Tibial nerve (tissue), 4 donors: ENCODE results near the gene ZNF229. TPM values are rescaled to one million over a fixed set of nuclear protein-coding genes. Genes with fewer than 3 reads are reported as not detected.
"Not testable (repeated sequence)": the region's sequence is repeated elsewhere in the genome, so short reads cannot be mapped to it uniquely, and the experiment has no call there.

Source experiments
- DNase-seq, 2 donors: peaks; one replicate each; pipeline ENCODE4 v3.0.0-alpha.2; 2019; ENCODE audit warnings: low spot score in 2 of 2
- H3K27ac ChIP-seq, 4 donors: fragments of 200-600 bp; sonication (generic) in 3 of 4; one replicate each; pipeline ENCODE4 v1.5.1; 2017 to 2019; ENCODE audit warnings: mild to moderate bottlenecking in 1 of 4
- H3K27me3 ChIP-seq, 2 donors: fragments of 200-600 bp; sonication (generic) in 1 of 2; one replicate each; pipeline versions ENCODE4 v1.5.1 to v1.6.0; 2017 to 2019
- H3K36me3 ChIP-seq, 3 donors: fragments of 200-600 bp; sonication (generic); one replicate each; pipeline ENCODE4 v1.5.1; 2018 to 2019
- H3K4me1 ChIP-seq, 4 donors: fragments of 200-600 bp; sonication (generic) in 3 of 4; one replicate each; pipeline ENCODE4 v1.5.1; 2017 to 2019
- H3K4me3 ChIP-seq, 4 donors: fragments of 200-600 bp; sonication (generic) in 3 of 4; one replicate each; pipeline ENCODE4 v1.5.1; 2017 to 2019; ENCODE audit warnings: mild to moderate bottlenecking in 1 of 4, moderate library complexity in 1 of 4
- H3K9me3 ChIP-seq, 4 donors: fragments of 200-600 bp; sonication (generic) in 3 of 4; one replicate each; pipeline ENCODE4 v1.5.1; 2017 to 2019
- CTCF ChIP-seq, 5 experiments: fragments of 200-600 bp in 3 of 5; fragments of 450-650 bp in 2 of 5; sonication (generic) in 3 of 5; IDR thresholded peaks; one replicate each; pipeline ENCODE4 v1.5.1; 2016 to 2019; ENCODE audit warnings: antibody characterized with exemption in 5 of 5, mild to moderate bottlenecking in 3 of 5, moderate library complexity in 2 of 5
- EP300 ChIP-seq, 2 donors: sonication (generic); formaldehyde crosslinking; IDR thresholded peaks; one replicate each; pipeline ENCODE4 v1.6.1; 2017; ENCODE audit warnings: antibody characterized with exemption in 2 of 2, mild to moderate bottlenecking in 1 of 2
- POLR2A ChIP-seq, 2 donors: fragments of 450-650 bp; IDR thresholded peaks; one replicate each; pipeline ENCODE4 v1.6.1; 2017; ENCODE audit warnings: antibody characterized with exemption in 2 of 2, mild to moderate bottlenecking in 2 of 2, moderate library complexity in 2 of 2
- WGBS, 2 donors: methylation state at CpG; one replicate each; pipeline ENCODE4 v1.1.5; 2018; 5-methylcytosine and 5-hydroxymethylcytosine counted together
- total RNA-seq, 4 donors: library from RNA; depleted of rRNA; stranded (reverse); fragments of >200 nt; gene quantifications; one replicate each; pipeline ENCODE4 v1.1.0, GENCODE V29; 2016

ZNF229 gene
- total RNA-seq, 4 donors from 2014 or later: 2.0 to 29.5 (median 2.2) TPM

- no peak for DNase-seq
- H3K9me3 ChIP-seq: peaks cover 0 to 99% (median 1%) of the 10 kb centered on the region in 4 donors
Measured at GRCh38 chr19:44455100-44455499, 6.8 kb upstream of the ZNF229 start.

GRCh38 chr19:44452367-44452766 is 4.1 kb upstream of the ZNF229 start:
- H3K36me3 ChIP-seq: no peaks in the 10 kb centered on the region
- peaks cover 0 to 97% (median 0%) of the 10 kb centered on the region in 4 donors for H3K9me3 ChIP-seq
- H3K27ac ChIP-seq: no peak overlapping the region
- 91 to 94% methylated on average over 4 of the region's 4 CpGs for WGBS, 2 donors
- no peak for TF ChIP-seq EP300 (IDR thresholded peaks at IDR 0.05)
- no peak for TF ChIP-seq POLR2A (IDR thresholded peaks at IDR 0.05)
- TF ChIP-seq CTCF (IDR thresholded peaks at IDR 0.05): no peak
- peaks cover 0 to 12% (median 3%) of the 10 kb centered on the region in 4 donors for H3K4me1 ChIP-seq
- no peak for DNase-seq
- no peak overlapping the region for H3K4me3 ChIP-seq
- H3K27me3 ChIP-seq: no peaks in the 10 kb centered on the region

More at GRCh38 chr19:44455100-44455499, 6.8 kb upstream of the ZNF229 start:
- Histone ChIP-seq H3K4me1 (no peaks in the 10 kb centered on the region), H3K36me3 (no peaks in the 10 kb centered on the region), H3K27ac (no peak overlapping the region), H3K4me3 (no peak overlapping the region), H3K27me3 (no peaks in the 10 kb centered on the region)
- TF ChIP-seq CTCF (IDR thresholded peaks at IDR 0.05) (no peak), POLR2A (IDR thresholded peaks at IDR 0.05) (no peak), EP300 (IDR thresholded peaks at IDR 0.05) (no peak)
- WGBS, 2 donors: 76 to 86% methylated on average over 4 of the region's 4 CpGs

- Histone ChIP-seq H3K27ac (no peak overlapping the region), H3K36me3 (peaks cover 0 to 2% (median 0%) of the 10 kb centered on the region in 3 donors), H3K4me3 (no peak overlapping the region), H3K9me3 (peaks cover 0 to 96% (median under 1%) of the 10 kb centered on the region in 4 donors), H3K27me3 (no peaks in the 10 kb centered on the region), H3K4me1 (peaks cover 0 to 12% (median 3%) of the 10 kb centered on the region in 4 donors)
- no peak for DNase-seq
- TF ChIP-seq EP300 (IDR thresholded peaks at IDR 0.05): no peak
- 88 to 89% methylated on average over 18 of the region's 18 CpGs for WGBS, 2 donors
Measured at GRCh38 chr19:44451687-44452086, 3.4 kb upstream of the ZNF229 start.

GRCh38 chr19:44438441-44438840 is 9.8 kb downstream of the ZNF229 start:
- Histone ChIP-seq H3K36me3 (peaks cover 0 to 97% (median 0%) of the 10 kb centered on the region in 3 donors), H3K4me1 (no peaks in the 10 kb centered on the region), H3K9me3 (peaks cover 0 to 97% (median 23%) of the 10 kb centered on the region in 4 donors), H3K27ac (no peak overlapping the region), H3K27me3 (no peaks in the 10 kb centered on the region), H3K4me3 (no peak overlapping the region)
- 96 to 97% methylated on average over 3 of the region's 3 CpGs for WGBS, 2 donors
- no peak for TF ChIP-seq CTCF (IDR thresholded peaks at IDR 0.05)
- TF ChIP-seq EP300 (IDR thresholded peaks at IDR 0.05): no peak
- TF ChIP-seq POLR2A (IDR thresholded peaks at IDR 0.05): no peak
- no peak for DNase-seq

GRCh38 chr19:44435441-44435840 is 12.8 kb downstream of the ZNF229 start:
- Histone ChIP-seq H3K27me3 (no peaks in the 10 kb centered on the region), H3K9me3 (peaks cover 0 to 95% (median 27%) of the 10 kb centered on the region in 4 donors), H3K27ac (no peak overlapping the region), H3K4me1 (no peaks in the 10 kb centered on the region), H3K36me3 (peaks cover 0 to 97% (median 5%) of the 10 kb centered on the region in 3 donors), H3K4me3 (no peak overlapping the region)
- 100% methylated on average over 2 of the region's 2 CpGs for WGBS, 2 donors
- TF ChIP-seq POLR2A (IDR thresholded peaks at IDR 0.05) (no peak), EP300 (IDR thresholded peaks at IDR 0.05) (no peak), CTCF (IDR thresholded peaks at IDR 0.05) (no peak)
- no peak for DNase-seq

- no peaks in the 10 kb centered on the region for H3K27me3 ChIP-seq
- no peak for TF ChIP-seq EP300 (IDR thresholded peaks at IDR 0.05)
- TF ChIP-seq POLR2A (IDR thresholded peaks at IDR 0.05): no peak
- no peak for TF ChIP-seq CTCF (IDR thresholded peaks at IDR 0.05)
- peaks cover 0 to 82% (median 5%) of the 10 kb centered on the region in 3 donors for H3K36me3 ChIP-seq
- no peak overlapping the region for H3K27ac ChIP-seq
- no peak overlapping the region for H3K4me3 ChIP-seq
- H3K9me3 ChIP-seq: peaks cover 0 to 96% (median 30%) of the 10 kb centered on the region in 4 donors
- no peaks in the 10 kb centered on the region for H3K4me1 ChIP-seq
- WGBS, 2 donors: 80 to 90% methylated on average over 1 of the region's 1 CpG
- DNase-seq: no peak
Measured at GRCh38 chr19:44430956-44431355, 17.3 kb downstream of the ZNF229 start.

GRCh38 chr19:44415553-44415952 is 32.7 kb downstream of the ZNF229 start:
- not testable (repeated sequence) for H3K36me3 ChIP-seq, H3K4me3 ChIP-seq, DNase-seq, H3K27ac ChIP-seq, H3K4me1 ChIP-seq, H3K27me3 ChIP-seq
- 92 to 95% methylated on average over 7 to 10 of the region's 15 CpGs for WGBS, 2 donors
- peaks cover 0 to 78% (median 9%) of the 10 kb centered on the region in 4 donors for H3K9me3 ChIP-seq
